Peyer's patch (tissue), 4 donors: ENCODE results near the gene WDR35.

Experiments used
- POLR2A ChIP-seq, 2 donors: fragments of 450-650 bp; IDR thresholded peaks; one replicate each; pipeline ENCODE4 v1.5.1; 2017; ENCODE audit warnings: antibody characterized with exemption in 2 of 2, mild to moderate bottlenecking in 2 of 2, moderate library complexity in 2 of 2
- TF ChIP-seq, protein P1 (sequence below), 6 experiments: fragments of 450-650 bp in 4 of 6; fragments of 200-600 bp in 2 of 6; sonication (generic) in 1 of 6; IDR thresholded peaks; one replicate each; pipeline ENCODE4 v1.5.1; 2017 to 2019; ENCODE audit warnings: antibody characterized with exemption in 6 of 6, mild to moderate bottlenecking in 3 of 6, moderate library complexity in 1 of 6

DNA sequence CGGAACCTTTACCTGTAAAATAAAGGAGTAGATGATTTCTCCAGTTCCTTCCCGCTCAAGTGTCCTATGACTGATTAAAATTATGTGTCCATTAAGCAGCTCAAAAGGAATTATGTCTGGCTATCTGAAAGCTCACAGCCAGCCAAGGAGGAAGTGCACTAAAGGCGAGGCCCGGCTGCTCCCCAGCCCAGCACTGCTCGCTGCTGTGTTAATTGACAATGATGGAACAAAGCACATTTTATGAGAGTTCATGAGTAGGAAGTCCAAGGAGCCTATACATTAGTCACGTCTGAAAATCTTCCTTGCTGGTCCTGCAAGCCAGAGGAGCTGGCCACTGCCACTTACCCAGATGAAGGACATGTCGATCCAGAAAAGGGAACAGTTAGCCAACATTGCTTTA, 102.4 kb downstream of the WDR35 start:
- TF ChIP-seq, protein P1, sequence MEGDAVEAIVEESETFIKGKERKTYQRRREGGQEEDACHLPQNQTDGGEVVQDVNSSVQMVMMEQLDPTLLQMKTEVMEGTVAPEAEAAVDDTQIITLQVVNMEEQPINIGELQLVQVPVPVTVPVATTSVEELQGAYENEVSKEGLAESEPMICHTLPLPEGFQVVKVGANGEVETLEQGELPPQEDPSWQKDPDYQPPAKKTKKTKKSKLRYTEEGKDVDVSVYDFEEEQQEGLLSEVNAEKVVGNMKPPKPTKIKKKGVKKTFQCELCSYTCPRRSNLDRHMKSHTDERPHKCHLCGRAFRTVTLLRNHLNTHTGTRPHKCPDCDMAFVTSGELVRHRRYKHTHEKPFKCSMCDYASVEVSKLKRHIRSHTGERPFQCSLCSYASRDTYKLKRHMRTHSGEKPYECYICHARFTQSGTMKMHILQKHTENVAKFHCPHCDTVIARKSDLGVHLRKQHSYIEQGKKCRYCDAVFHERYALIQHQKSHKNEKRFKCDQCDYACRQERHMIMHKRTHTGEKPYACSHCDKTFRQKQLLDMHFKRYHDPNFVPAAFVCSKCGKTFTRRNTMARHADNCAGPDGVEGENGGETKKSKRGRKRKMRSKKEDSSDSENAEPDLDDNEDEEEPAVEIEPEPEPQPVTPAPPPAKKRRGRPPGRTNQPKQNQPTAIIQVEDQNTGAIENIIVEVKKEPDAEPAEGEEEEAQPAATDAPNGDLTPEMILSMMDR (IDR thresholded peaks at IDR 0.05), result no peak
- TF ChIP-seq POLR2A (IDR thresholded peaks at IDR 0.05), result no peak
